Stimulated activated CD8-positive, alpha-beta memory T cell treated with anti-CD3 and anti-CD28 coated beads, Interleukin-7, amount 100 ng/mL, for 1 hour (primary cell): ENCODE data around the gene SORCS1.

Experiments used
- DNase-seq, 2 donors: peaks; one replicate each; pipeline ENCODE4 v3.0.0-alpha.2; 2020; ENCODE audit warnings: low read depth in 2 of 2

The SORCS1 gene

GRCh38 chr10:107163881-107164861 is at the start of gene SORCS1:
TSS of gene SORCS1 (minus strand) at chr10:107164706.
- DNase-seq = no peak

GRCh38 chr10:107214261-107214660 is 49.8 kb upstream of the SORCS1 start:
- DNase-seq = no peak

DNA sequence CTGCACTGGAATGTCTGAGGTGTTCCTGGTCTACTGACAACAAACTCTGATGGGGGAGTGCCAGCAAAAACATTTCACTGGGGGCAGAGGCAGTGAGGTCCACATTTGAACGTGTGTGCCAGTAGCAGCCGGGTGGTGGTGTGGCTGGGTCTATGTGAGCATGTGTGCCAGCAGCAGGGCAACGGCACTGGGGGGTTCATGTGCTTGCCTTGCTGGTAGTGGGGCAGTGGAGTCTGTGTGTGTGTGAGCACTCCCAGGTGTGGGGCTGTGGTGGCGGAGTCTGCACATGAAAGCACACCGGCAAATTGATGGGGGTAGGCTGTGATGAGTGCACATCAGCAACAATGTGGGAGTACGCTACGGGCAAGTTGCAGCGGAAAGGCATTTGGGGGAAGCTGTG is 49.4 kb upstream of the SORCS1 start:
- DNase-seq = no peak

DNA sequence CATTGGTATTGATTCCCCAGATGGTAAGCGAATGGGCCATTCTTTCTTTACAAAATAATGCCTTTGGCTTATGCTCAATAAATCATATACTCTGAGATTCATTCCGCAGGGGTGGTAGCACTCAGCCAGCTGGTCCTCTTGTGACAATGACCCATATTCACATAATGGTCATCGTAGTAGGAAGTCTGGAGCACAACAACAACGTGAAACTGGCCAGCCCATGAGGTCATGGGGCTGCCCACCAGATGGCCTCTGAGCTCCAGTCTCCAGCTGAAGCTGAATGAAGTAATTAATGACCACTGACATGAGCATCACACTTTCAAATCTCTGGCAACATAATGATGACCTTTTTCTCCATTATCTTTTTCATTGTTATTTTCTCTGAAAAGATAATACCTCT is 42.3 kb upstream of the SORCS1 start:
- DNase-seq = no peak

- no peak for DNase-seq
Observed at GRCh38 chr10:107169516-107169915, 5.0 kb upstream of the SORCS1 start.

DNA sequence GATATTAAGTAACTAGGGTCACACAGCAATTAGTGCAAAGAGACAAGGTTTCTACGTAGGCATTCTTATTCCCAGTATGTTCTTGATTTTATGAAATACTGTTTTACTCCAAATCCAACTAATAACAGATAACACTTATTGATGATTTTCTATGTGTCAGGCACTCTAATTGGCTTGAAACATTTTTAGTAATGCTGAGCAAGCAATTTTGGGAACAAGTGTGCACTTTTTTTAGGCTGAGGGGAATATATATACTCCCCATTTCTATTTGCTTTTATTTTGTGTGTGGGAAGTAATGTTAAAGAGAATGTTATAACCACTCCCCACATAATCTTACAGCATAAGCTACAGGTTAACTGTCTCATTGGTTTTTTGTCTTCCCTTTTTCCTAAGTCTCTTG is 4.2 kb upstream of the SORCS1 start:
- DNase-seq = no peak

GRCh38 chr10:107166403-107166802 is 1.9 kb upstream of the SORCS1 start:
- DNase-seq = no peak

GRCh38 chr10:107164992-107165391 is 486 bp upstream of the SORCS1 start:
- no peak for DNase-seq

DNA sequence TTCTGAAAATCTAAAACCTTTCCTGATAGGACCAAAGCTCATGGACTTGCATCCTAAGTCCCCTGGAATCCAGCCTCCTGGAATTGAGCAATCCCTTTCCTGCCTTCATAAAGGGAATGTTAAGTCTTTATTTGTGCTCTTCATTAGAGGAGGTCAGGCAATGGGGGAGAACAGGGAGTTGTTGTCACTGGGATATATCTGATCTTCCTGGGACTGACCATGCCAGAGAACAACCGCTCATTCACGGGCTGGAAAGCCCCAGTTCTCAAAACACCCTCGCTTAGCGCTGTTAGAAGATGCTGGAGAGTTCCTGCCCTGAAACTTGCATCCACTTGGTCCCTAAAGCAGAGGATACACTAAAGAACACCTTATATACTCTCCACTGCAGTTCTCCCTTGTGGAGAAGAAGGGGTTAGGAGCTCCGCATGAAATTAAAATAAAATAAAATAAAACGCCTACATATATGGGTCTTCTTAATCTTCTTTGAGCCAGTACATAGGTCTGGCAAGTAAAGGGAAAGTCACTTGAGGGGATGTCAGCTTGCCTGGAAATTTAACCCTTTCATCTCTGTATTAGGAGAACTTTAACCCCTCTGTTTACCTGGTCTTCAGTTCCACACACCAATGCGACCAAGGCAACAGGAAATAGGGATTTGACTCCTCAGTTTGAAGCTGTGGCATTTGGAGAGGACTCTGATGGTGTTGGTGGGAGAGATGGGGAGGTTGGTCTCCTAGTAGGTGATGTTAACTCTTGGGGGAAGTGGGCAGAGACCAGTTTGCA is 1.2 kb downstream of the SORCS1 start:
- DNase-seq = no peak

DNA sequence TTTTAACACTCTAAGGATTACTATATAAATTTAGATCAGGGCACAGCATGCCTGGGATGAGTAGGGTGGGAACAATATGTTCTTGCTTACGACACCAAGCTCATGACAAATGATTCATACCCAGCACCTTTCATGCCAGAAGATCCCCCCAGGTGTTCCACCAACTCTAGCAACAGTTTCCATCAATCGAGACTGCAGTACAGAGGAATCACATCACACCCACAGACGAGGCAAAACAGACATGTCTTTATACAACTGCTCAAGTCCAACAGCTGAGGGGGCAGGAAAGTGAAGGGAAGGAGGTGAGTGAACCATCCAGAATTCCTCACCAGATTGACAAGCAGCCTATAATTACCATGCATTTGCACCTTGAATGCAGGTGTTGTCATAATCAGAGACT is 3.6 kb downstream of the SORCS1 start:
- no peak for DNase-seq

GRCh38 chr10:107159871-107160270 is 4.6 kb downstream of the SORCS1 start:
- DNase-seq = no peak

- DNase-seq = no peak
Observed at GRCh38 chr10:107157071-107157470, 7.4 kb downstream of the SORCS1 start.

GRCh38 chr10:107152087-107152486 is 12.4 kb downstream of the SORCS1 start:
- DNase-seq = no peak

GRCh38 chr10:107148906-107149305 is 15.6 kb downstream of the SORCS1 start:
- no peak for DNase-seq

DNA sequence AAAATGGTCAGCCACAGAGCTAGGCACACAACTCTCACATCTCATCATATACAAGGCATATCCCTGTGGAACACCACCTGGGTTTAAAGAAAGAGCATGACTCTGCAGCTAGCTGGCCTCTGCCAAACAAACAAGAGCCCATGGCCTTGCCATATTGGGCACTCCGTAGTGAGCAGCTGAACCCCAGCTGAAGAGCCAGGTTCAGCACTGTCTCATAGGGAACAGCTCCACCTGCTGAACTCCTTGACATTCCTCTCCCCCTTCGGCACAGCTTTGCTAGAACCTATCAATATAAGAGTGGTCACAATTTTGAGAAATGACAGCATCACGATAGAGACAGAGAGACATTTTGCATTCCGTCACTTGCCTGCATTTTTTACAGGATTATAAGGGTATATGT is 20.0 kb downstream of the SORCS1 start:
- no peak for DNase-seq

DNA sequence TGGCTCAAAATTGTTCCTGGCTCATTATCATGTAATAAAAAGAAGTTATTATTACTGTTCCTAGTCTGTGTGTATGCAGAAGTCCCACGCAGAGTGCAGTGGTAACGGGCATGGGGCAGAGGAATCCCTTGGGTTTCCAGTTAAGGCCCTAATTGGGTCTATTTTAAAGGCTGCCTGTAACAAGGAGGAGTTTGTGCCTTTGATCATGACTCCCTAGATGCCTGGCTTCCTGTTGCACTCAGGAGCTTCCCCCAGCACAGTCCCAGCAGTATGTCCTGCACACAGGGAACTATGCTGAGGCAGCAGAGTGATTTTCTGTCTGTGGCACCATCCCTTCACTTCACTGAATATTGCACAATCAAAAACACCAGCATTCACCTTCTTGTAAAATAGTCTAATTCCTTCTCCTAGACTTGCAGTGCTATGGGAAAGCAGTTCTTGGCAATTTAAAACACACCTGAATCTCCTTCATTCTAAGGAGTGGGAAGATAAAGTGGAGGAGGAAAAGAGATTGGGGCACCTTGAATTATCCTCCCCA is 22.9 kb downstream of the SORCS1 start:
- DNase-seq = no peak

GRCh38 chr10:107139237-107139636 is 25.3 kb downstream of the SORCS1 start:
- DNase-seq = no peak

DNA sequence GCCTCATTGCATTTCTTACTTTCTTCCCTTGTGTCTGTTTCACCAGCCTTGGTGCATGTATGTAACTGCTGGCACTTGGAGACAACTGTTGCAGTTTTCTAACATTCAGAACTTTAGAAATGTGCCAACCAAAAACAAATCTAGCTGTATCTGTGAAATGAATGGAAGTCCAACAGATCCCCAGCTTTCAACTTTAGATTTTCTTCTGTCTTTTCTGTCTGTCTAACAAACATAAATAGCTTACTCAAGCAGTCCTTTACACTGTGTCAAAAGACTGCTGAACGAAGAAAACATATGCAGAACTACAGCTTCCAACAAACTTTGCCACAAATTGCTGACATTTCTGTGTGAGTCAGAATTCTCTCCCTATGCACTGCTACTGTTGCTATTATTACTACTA is 30.9 kb downstream of the SORCS1 start:
- DNase-seq = no peak

- DNase-seq = no peak
Observed at GRCh38 chr10:107129000-107129399, 35.5 kb downstream of the SORCS1 start.

DNA sequence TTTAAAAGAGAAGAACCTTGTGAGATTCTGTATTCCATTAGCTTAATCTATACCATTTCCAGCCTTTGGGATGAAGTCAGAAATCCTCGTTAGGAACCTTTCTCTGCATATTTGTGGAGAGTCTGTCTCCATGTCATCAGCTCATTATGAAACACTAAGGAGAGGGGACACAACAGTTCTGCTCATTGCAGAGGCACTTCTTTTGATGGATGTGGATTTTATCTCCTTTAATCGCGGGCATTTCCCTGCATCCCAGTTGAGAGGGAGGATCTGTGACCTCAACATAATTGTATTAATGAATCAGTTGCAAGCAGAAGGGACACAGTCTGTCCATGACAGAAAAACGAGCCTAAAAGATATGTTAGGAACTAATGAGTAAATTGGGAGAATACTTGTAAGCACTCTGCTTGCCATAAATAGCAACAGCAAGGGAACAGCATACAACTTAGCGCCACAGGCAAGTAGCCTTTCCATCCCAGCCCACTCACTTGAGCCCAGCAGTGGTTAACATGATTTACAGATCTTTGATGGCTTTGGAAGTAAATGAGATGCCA is 37.9 kb downstream of the SORCS1 start:
- no peak for DNase-seq

DNA sequence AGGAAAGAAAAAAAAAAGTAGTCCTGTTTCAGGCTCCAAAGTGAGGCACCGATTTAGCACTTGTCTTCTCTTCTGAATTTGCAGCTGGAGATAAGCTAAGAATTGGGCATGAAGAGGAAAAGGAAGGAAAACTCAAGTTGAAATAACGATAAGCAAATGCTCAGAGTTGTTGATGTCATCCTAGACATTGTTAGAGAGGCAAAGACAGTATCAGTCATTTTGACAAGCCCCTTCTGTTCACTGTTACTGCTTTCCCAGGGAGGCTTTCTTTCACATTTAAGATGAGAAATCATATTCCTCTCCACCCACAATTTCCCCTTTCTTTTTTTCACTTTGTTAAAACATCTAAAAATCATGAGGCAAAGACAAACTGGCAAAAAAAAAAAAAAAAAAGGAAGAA is 41.8 kb downstream of the SORCS1 start:
- no peak for DNase-seq

GRCh38 chr10:107118866-107119265 is 45.6 kb downstream of the SORCS1 start:
- DNase-seq = no peak
